Dedifferentiated amniotic fluid mesenchymal stem cell (primary cell): Measurements from ENCODE around the gene POC1B.

Experiments
- DNase-seq: peaks from one replicate; pipeline ENCODE4 v3.0.0-alpha.2; 2016; ENCODE audit errors: extremely low spot score

POC1B gene

DNA sequence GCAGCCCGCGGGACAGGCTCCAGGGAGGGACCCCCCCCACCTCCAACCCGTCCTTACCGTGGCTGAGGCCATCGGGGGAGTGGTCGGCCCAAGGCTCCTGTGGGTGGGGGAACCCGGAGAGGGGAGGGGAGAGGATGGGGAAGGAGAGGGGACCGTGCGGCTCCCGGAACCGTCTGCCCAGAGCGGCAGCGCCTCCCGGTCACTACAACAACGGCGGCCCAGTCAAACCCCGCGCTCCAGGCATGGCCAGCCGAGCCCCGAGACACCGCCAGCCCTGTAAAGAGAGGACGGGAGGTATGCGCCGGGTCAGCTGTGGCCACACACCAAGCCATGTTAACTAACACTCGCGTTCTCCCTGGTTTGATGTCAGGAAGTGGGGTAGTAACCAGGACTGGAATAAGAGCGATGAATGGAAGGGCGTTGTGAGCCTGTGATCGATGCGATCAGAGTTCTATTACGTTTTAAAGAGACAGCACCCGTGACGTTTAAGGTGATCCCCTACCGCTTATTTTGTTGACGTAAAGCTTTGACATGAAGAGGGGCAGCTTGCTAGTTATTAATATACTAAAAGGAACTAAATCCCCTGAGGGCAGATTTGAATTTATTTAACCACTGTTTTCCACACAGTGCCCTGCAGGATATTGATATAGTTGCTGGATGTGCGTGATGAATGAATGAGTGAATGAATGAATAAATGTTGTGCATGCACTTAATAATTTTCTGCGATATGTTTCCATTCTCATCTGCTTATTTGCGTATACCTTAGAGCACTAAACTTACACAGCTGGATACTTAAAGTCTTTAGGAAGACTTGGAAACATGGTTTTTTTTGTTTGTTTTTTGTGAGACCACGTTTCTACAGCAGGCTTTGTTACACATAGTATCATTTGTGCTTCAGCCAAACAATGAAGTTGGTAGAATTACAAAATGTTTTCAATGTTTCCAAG lies at the start of gene POC1B:
Gene POC1B, minus strand, starts transcription at position 224 of the 947 bp plus-strand sequence. Its CDS starts 152 bp downstream, at position 72.
- peak; percentile 50 for DNase-seq

GRCh38 chr12:89575374-89575773 lies 49.5 kb upstream of the POC1B start:
- DNase-seq: peak; percentile 44

DNA sequence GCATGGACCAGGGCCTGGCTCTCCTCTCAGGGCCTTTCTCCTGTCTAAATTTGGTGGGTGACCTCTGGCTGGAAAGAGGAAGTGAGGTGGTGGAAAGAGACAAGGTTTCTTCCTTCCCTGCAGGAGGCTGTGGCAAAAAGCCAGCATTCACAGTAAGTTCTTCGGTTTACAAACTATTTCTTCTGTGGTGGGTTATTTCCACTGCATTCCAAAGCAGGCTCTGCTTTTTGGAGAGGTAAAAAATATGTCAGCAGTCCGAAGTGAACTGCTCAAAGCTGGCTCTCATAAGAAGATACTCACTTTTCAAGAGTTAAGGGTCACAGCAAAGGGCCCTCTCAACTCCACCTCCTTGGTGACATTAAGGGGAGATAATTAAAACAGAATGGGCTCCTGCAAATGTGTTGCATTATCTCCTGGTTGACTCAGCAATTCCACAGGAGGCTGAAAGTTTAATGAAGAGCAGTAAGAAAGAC lies 48.9 kb upstream of the POC1B start:
- DNase-seq: peak; percentile 56

- peak; percentile 28 for DNase-seq
These were observed 47.4 kb upstream of the POC1B start for GRCh38 chr12:89573051-89573810.

DNA sequence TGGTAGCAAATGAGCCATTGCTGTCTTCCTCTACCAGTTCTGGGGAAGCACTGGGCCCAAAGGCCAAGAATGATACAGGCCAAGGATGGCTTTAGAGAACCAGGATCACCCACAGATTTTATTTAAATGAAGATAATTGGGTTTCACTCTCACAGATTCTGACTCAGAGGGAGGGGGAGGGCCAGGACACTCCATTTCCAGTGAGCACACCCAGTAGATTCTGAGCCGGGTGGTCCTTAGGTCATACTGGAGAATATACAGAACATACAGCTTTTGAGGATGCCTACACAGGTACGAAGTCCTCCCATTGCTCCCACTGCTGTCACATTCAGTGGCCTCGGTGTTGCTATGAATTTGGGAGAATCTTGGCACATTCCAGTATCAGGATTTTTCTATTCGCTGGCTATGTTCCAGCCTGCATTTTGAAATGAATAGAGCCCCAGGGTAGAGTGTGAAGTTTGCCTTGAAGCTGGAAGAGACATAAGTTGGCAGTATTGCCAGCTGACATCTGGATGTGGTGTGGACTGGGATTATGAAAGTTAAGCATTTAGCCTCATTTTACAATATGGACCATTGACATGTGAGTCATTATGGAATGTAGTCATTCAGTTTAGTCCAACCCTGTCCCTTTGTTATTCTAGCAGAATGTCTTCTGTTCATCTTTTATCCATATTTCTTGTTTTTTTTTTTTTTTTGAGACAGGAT lies 45.8 kb upstream of the POC1B start:
- DNase-seq: peak; percentile 77

GRCh38 chr12:89568484-89568883 lies 42.6 kb upstream of the POC1B start:
- no peak for DNase-seq

- DNase-seq: no peak
These were observed 41.9 kb upstream of the POC1B start for GRCh38 chr12:89567691-89568239.

DNA sequence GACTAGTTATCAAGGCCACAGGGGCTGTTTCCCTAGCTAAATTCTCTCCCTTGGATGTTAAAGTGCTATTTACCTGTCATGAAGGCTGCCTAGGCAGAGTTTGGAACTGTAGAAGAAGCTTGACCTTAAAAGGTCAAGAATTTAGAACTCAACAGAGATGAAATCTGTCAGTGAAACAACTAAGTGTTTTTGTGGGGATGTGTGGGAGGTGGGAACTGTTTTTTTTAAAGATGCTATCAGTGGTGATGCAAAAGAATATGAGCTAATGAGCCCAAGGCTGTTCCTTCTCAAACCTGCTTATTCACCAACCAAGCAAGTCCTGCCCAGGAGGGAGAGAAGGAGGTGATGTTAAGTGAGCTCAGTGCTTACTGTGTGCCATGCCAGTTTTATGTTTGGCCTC lies 40.8 kb upstream of the POC1B start:
- no peak for DNase-seq

DNA sequence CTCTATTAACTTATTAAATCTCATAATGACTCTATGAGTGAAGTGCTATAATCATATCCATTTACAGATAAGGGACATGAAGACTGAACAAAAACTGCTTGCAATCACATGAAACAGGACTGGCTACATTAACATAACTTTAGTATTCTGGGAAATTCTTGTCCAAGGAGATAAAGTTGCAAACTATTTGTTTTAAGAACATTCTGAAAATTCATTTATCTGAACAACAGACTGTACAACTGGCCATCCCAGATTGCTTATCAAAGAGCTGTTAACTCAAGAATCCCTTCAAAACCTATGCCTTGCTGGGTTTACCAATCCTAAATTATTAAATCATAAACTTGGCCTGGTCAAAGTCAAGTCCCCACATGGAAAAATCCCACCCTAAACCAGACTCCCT lies 39.2 kb upstream of the POC1B start:
- DNase-seq: no peak

GRCh38 chr12:89559753-89560152 lies 33.9 kb upstream of the POC1B start:
- no peak for DNase-seq

GRCh38 chr12:89556976-89557375 lies 31.1 kb upstream of the POC1B start:
- DNase-seq: no peak

DNA sequence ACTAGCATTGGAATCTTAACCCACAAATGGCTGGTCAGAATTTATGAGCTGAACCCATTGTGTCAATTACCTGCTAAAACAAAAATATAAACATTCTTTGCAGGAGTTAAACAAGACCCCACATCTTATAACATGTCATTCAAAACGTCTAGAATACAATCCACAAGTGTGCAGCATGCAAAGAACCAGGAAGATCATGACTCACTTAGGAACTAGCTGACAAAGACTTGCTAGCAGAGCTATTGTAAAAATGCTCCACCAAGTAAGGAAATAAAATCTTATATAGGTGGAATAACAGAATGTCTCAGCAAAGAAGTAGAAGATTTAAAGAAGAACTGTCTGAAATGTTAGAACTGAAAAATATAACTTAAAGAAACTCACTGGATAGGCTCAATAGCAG lies 26.5 kb upstream of the POC1B start:
- no peak for DNase-seq

DNA sequence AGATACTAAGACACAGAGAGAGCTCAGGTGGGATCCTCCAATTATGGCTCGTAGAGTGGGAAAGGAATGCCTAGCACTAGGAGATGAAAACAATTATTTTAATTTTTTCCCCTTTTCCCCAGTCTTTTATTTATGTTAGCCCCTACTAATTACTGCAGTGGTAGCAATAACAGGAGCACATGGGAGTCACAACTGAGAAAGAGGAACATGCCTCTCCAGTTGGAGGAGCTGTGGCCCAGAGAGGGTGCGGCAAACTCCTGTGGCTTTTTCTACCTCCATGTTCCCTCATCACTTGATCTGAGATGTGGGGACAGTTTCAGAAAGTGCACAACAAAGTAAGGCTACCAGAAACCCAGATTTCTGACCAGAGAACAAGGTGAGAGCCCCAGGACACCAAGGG lies 25.9 kb upstream of the POC1B start:
- DNase-seq: no peak

- no peak for DNase-seq
These were observed 21.3 kb upstream of the POC1B start for GRCh38 chr12:89547101-89547500.

DNA sequence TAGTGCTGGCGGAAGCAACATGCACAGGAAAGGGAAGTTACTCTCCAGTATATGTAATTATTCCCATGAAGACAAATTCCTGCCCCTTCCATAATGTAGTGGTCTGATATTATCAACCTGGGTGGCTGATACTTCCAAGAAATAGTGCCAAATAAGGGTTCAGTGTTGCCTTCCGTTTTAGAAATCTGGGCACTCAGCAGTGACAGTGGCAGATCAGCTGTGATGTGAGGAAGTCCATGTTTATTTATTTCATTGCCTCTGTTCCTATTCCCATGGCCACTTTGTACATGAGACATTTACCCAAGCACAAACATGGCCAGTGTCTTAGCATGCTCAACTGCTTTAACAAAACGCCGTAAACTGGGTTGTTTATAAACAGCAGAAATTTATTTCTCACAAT lies 20.3 kb upstream of the POC1B start:
- DNase-seq: no peak

DNA sequence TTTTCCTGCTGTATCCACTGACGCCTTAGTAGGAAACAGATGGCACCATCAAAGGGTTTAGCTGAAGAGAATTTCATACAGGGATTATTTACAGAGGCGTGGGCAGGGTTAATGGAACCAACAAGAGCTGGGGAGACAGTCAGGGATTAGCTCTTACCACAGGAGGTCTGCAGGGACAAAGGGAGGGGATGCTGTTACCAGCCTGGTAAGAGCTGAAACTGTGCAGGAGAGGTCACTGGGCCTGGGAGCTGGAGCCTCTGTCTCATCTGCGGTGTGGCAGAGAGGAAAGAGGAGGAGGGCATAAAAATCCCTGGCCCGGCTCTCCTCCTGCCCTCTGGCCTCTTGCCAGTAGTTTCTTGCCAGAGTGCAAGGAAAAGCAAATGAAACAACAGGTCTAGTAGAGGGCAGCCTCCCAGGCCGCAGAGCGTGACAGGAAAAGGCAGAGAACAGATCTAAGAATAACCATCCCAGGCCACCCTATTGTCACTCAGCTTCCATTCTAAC lies 18.9 kb upstream of the POC1B start:
- no peak for DNase-seq

DNA sequence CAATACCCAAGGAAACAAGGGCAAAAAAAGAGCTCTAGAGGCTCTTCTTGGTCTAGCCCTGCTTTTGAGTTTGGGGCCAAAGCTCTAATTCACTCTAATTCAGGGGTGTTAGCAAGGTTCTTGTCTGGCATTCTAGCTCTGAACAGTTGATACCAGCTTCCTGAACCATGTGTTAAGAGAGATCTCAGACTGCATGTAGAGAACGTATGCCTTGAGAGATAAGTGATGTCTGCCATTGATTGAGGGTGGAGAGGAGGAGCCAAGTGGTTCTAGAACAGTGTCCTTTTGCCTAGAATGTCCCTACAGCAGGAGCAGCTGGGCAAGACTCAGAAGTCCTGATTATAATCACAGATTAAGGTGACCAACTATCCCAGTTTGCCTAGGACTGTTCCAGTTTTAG lies 18.2 kb upstream of the POC1B start:
- DNase-seq: no peak

GRCh38 chr12:89542912-89543592 lies 17.2 kb upstream of the POC1B start:
- peak; percentile 83 for DNase-seq

DNA sequence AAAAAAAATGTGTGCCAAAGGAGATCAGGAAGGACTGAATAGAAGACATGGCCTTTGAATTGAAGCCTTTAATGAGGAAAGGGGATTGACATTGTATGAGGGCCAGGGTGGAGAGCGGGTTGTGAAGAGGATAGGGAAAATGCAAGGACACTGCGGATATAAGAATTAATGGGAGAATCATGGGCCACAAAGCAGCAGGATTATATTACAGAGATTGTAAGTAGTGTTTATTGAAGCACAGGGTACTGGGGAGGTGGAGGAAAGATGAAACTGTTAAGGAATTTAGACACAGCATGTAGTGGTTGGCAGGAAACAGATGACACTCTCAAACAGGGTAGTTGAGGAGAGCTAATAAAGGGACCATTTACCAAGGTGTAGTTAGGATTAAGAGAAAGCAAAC lies 16.4 kb upstream of the POC1B start:
- DNase-seq: no peak

- no peak for DNase-seq
These were observed 14.7 kb upstream of the POC1B start for GRCh38 chr12:89540586-89540985.
